Lower leg skin (tissue), 4 donors: ENCODE results near the gene ADARB2. TPM values are rescaled to one million over a fixed set of nuclear protein-coding genes. Genes with fewer than 3 reads are reported as not detected.

Source experiments
- DNase-seq, 2 donors: peaks; one replicate each; pipeline ENCODE4 v3.0.0-alpha.2; 2019; ENCODE audit warnings: low spot score in 2 of 2
- H3K4me3 ChIP-seq: fragments of 200-600 bp; sonication (generic); 2 replicates; pipeline ENCODE4 v1.5.1; 2017; ENCODE audit warnings: mild to moderate bottlenecking, low read depth; ENCODE audit not compliant: poor library complexity, severe bottlenecking
- CTCF ChIP-seq, 3 donors: fragments of 450-650 bp; IDR thresholded peaks; one replicate each; pipeline ENCODE4 v1.5.1; 2016; ENCODE audit warnings: antibody characterized with exemption in 3 of 3, mild to moderate bottlenecking in 3 of 3, moderate library complexity in 2 of 3
- POLR2A ChIP-seq, 2 donors: fragments of 450-650 bp; IDR thresholded peaks; one replicate each; pipeline ENCODE4 v1.6.1; 2016 to 2017; ENCODE audit warnings: antibody characterized with exemption in 2 of 2, mild to moderate bottlenecking in 1 of 2, moderate library complexity in 1 of 2
- WGBS, 2 donors: methylation state at CpG; one replicate each; pipeline ENCODE4 v1.1.5; 2018; 5-methylcytosine and 5-hydroxymethylcytosine counted together
- intact Hi-C: fragments of 100-400 bp; cut with DNase I; formaldehyde crosslinking; loops from one replicate; pipeline ENCODE4 v1.15.0; 2023; ENCODE audit warnings: low total_unique reads
- total RNA-seq, 4 donors: library from RNA; depleted of rRNA; stranded (reverse); fragments of >200 nt; gene quantifications; one replicate each; pipeline ENCODE4 v1.1.0, GENCODE V29; 2016

Gene ADARB2
- total RNA-seq, 4 donors from 2014 or later: 0.72 to 3.6 (median 1.8) TPM

- DNase-seq: no peak
- H3K4me3 ChIP-seq: no peak overlapping the region
- WGBS, 2 donors: 55 to 71% methylated on average over 14 of the region's 14 CpGs
- intact Hi-C loops: no loop called here
- no peak for TF ChIP-seq POLR2A (IDR thresholded peaks at IDR 0.05)
- no peak for TF ChIP-seq CTCF (IDR thresholded peaks at IDR 0.05)
These were observed 178.0 kb downstream of the ADARB2 start for GRCh38 chr10:1559311-1559710.

- no peak for DNase-seq
- TF ChIP-seq CTCF (IDR thresholded peaks at IDR 0.05) (no peak), POLR2A (IDR thresholded peaks at IDR 0.05) (no peak)
- intact Hi-C loops: no loop called here
- WGBS, 2 donors: 36 to 55% methylated on average over 4 of the region's 4 CpGs
- H3K4me3 ChIP-seq: no peak overlapping the region
These were observed 178.4 kb downstream of the ADARB2 start for GRCh38 chr10:1558906-1559305.

GRCh38 chr10:1557081-1557480 is 180.2 kb downstream of the ADARB2 start:
- TF ChIP-seq CTCF (IDR thresholded peaks at IDR 0.05) (no peak), POLR2A (IDR thresholded peaks at IDR 0.05) (no peak)
- 78 to 85% methylated on average over 13 of the region's 13 CpGs for WGBS, 2 donors
- DNase-seq: no peak
- intact Hi-C loops: no loop called here
- no peak overlapping the region for H3K4me3 ChIP-seq

- intact Hi-C loops: no loop called here
- DNase-seq: no peak
- 81 to 84% methylated on average over 8 of the region's 8 CpGs for WGBS, 2 donors
- H3K4me3 ChIP-seq: no peak overlapping the region
- TF ChIP-seq POLR2A (IDR thresholded peaks at IDR 0.05): no peak
- TF ChIP-seq CTCF (IDR thresholded peaks at IDR 0.05): no peak
These were observed 180.8 kb downstream of the ADARB2 start for GRCh38 chr10:1556496-1556895.

- TF ChIP-seq CTCF (IDR thresholded peaks at IDR 0.05) (no peak), POLR2A (IDR thresholded peaks at IDR 0.05) (no peak)
- intact Hi-C loops: no loop called here
- H3K4me3 ChIP-seq: no peak overlapping the region
- no peak for DNase-seq
- 85 to 86% methylated on average over 7 of the region's 7 CpGs for WGBS, 2 donors
These were observed 183.4 kb downstream of the ADARB2 start for GRCh38 chr10:1553951-1554350.

GRCh38 chr10:1552881-1553670 is 184.2 kb downstream of the ADARB2 start:
- no peak for TF ChIP-seq CTCF (IDR thresholded peaks at IDR 0.05)
- no peak for TF ChIP-seq POLR2A (IDR thresholded peaks at IDR 0.05)
- H3K4me3 ChIP-seq: no peak overlapping the region
- intact Hi-C loops: no loop called here
- no peak for DNase-seq
- 68 to 70% methylated on average over 30 of the region's 30 CpGs for WGBS, 2 donors
